ENCODE results near the gene SRA1.

DNA sequence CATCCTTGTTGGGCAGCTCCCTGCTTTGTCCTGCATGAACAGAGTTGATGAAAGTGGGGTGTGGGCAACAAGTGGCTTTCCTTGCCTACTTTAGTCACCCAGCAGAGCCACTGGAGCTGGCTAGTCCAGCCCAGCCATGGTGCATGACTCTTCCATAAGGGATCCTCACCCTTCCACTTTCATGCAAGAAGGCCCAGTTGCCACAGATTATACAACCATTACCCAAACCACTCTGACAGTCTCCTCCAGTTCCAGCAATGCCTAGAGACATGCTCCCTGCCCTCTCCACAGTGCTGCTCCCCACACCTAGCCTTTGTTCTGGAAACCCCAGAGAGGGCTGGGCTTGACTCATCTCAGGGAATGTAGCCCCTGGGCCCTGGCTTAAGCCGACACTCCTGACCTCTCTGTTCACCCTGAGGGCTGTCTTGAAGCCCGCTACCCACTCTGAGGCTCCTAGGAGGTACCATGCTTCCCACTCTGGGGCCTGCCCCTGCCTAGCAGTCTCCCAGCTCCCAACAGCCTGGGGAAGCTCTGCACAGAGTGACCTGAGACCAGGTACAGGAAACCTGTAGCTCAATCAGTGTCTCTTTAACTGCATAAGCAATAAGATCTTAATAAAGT lies 11.3 kb upstream of the SRA1 start:
- no peak for TF ChIP-seq EZH2 (conservative IDR thresholded peaks at IDR 0.05; ENCODE audit: low read depth, low read length)
- no peak for TF ChIP-seq ZNF17 (CRISPR knock-in tag; IDR thresholded peaks at IDR 0.05)

Measured in HepG2 (cell line).